Right forelimb (tissue), 1 donor: Measurements from ENCODE around the gene PNMA6A.
"Not testable (repeated sequence)": the region's sequence is repeated elsewhere in the genome, so short reads cannot be mapped to it uniquely, and the experiment has no call there.

ENCODE experiments used
- DNase-seq: peaks from one replicate; pipeline ENCODE4 v3.0.0-alpha.2; 2018

The PNMA6A gene

GRCh38 chrX:153077437-153078135, 5.3 kb downstream of the PNMA6A start:
- not testable (repeated sequence) for DNase-seq

DNA sequence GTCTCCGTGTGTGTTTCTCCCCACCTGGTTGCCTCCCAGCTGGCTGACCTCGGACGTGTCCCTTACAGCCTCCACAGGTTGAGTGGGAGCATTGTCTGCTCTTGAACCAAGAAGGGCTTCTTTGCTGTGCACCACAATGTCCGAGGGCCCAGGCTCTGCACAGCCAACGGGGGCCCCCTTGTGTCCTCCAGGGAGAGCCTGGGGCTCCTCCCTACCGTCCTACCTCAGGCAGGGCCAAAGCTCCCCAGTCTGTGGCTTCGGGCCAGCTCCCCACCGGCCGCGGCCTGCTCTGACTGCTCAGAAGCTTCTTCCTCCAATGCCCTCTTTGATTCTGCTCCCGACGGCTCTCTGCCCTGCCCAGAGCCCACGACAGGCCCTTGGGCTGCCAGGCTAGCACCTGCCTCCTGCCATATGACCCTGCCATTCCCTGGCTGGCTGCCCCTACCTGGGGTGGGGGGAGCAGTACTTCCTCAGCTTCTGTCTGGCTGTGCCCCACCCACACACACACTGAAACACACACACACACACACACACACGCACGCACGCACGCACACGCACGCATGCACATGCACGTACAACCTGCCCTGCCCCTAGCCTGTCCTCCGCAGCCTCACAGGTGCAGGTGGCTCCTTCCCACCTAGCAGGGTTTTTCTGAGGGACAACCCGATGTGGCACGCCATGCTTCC, 11.1 kb downstream of the PNMA6A start:
- DNase-seq = not testable (repeated sequence)

- no peak for DNase-seq
Observed at GRCh38 chrX:153102418-153102817, 30.2 kb downstream of the PNMA6A start.

DNA sequence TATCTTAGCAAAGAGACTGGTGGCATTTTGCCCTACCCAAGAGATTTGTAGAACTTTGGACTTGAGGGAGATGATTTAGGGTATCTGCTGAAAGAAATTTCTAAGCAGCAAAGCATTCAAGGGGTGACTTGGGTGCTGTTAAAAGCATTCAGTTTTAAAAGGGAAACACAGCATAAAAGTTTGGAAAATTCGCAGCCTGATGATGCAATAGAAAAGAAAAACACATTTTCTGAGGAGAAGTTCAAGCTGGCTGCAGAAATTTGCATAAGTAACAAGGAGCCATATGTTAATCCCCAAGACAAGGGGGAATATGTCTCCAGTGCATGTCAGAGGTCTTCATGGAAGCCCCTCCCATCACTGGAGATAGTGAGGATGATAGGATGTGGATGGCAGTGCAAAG, 32.7 kb downstream of the PNMA6A start:
- not testable (repeated sequence) for DNase-seq

DNA sequence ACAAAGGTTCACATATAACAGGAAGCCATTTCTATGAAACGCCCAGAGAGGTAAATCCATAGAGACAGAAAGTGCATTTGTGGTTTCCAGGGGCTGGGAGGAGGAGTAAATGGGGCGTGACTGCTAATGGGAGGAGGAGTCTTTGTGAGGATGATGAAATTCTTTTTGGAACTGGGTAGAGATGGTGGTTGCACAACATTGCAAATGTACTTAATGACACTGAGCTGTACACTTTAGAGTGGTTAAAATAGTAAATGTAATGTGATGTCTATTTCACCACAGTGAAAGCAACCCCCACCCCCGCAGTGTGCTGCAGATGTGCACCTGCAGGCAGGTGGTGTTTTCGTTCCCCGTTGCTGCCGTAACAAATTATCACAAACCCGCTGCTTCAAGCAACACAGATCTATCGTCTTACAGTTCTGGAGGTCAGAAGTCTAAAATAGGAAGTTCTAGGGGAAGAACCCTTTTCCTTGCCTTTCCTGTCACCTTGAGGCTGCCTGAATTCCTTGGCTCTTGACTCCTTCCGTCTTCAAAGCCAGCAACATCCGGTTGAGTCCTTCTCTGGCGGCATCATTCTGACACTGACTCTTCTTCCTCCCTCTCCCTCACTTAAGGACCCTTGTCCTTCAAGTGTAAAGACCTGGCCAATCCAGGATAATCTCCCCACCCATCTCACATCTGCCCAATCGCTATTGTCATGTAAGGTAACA, 34.0 kb downstream of the PNMA6A start:
- not testable (repeated sequence) for DNase-seq

DNA sequence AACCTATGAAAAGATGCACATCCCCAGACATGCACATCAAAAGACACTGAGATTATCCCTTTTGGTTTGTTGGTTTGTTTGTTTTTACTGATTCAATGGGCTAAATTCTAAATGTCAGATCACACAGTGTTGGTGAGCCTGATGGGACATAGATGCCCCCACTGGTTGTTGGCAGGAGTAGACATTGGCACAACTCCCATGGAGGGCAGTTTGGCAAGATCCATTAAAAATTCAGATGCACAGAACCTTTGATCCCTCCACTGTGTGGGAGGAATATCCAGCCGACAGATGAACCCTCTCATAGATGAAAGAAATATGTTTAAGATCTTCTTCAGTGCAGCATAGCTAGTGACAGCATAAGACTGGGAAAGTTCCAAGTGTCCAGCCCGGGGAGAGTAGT, 38.5 kb downstream of the PNMA6A start:
- DNase-seq = not testable (repeated sequence)

GRCh38 chrX:153113851-153114250, 41.6 kb downstream of the PNMA6A start:
- DNase-seq = not testable (repeated sequence)

- DNase-seq = not testable (repeated sequence)
Observed at GRCh38 chrX:153117754-153118153, 45.5 kb downstream of the PNMA6A start.

GRCh38 chrX:153120230-153120629, 48.0 kb downstream of the PNMA6A start:
- DNase-seq = not testable (repeated sequence)

GRCh38 chrX:153123468-153123867, 51.2 kb downstream of the PNMA6A start:
- DNase-seq = not testable (repeated sequence)
